MM.1S (cell line): ENCODE measurements around the gene ZNF438.

Experiments
- EZH2 ChIP-seq: fragments of 300-600 bp; sonication (generic); optimal IDR thresholded peaks from 2 replicates; pipeline ENCODE3; 2017; ENCODE audit warnings: low read depth, mild to moderate bottlenecking, antibody characterized with exemption, low read length, mixed read lengths
- EZH2phosphoT487 ChIP-seq: fragments of 300-600 bp; sonication (generic); IDR thresholded peaks from 2 replicates; pipeline ENCODE4 v1.6.1; 2018; ENCODE audit warnings: antibody characterized with exemption, low read length
- TF ChIP-seq, protein P1 (sequence below): fragments of 300-600 bp; sonication (generic); IDR thresholded peaks from 2 replicates; pipeline ENCODE4 v1.5.1; 2016; ENCODE audit warnings: antibody characterized with exemption, low read length, mixed read lengths

GRCh38 chr10:31000867-31001266, 30.8 kb downstream of the ZNF438 start:
- TF ChIP-seq, protein P1, sequence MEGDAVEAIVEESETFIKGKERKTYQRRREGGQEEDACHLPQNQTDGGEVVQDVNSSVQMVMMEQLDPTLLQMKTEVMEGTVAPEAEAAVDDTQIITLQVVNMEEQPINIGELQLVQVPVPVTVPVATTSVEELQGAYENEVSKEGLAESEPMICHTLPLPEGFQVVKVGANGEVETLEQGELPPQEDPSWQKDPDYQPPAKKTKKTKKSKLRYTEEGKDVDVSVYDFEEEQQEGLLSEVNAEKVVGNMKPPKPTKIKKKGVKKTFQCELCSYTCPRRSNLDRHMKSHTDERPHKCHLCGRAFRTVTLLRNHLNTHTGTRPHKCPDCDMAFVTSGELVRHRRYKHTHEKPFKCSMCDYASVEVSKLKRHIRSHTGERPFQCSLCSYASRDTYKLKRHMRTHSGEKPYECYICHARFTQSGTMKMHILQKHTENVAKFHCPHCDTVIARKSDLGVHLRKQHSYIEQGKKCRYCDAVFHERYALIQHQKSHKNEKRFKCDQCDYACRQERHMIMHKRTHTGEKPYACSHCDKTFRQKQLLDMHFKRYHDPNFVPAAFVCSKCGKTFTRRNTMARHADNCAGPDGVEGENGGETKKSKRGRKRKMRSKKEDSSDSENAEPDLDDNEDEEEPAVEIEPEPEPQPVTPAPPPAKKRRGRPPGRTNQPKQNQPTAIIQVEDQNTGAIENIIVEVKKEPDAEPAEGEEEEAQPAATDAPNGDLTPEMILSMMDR, result no peak
- TF ChIP-seq EZH2 (no peak), EZH2phosphoT487 (no peak)
